GM10847 (cell line): Measurements from ENCODE around the gene ARHGAP6.

ENCODE experiments used
- POLR2A ChIP-seq: IDR thresholded peaks from 2 replicates; pipeline ENCODE4 v1.6.1; 2011; ENCODE audit not compliant: insufficient read length; ENCODE audit errors: extremely low read depth

Gene ARHGAP6

GRCh38 chrX:11437642-11438379 lies 227.9 kb downstream of the ARHGAP6 start:
- no peak for TF ChIP-seq POLR2A

GRCh38 chrX:11435568-11435967 lies 230.2 kb downstream of the ARHGAP6 start:
- no peak for TF ChIP-seq POLR2A

GRCh38 chrX:11434607-11435006 lies 231.1 kb downstream of the ARHGAP6 start:
- TF ChIP-seq POLR2A = no peak

GRCh38 chrX:11431786-11432185 lies 233.9 kb downstream of the ARHGAP6 start:
- no peak for TF ChIP-seq POLR2A

- TF ChIP-seq POLR2A = no peak
Observed at GRCh38 chrX:11430271-11430670, 235.4 kb downstream of the ARHGAP6 start.

- no peak for TF ChIP-seq POLR2A
Observed at GRCh38 chrX:11429538-11430085, 236.1 kb downstream of the ARHGAP6 start.

GRCh38 chrX:11427453-11428071 lies 238.2 kb downstream of the ARHGAP6 start:
- no peak for TF ChIP-seq POLR2A

- TF ChIP-seq POLR2A = no peak
Observed at GRCh38 chrX:11426712-11427452, 238.8 kb downstream of the ARHGAP6 start.

GRCh38 chrX:11424903-11425674 lies 240.6 kb downstream of the ARHGAP6 start:
- no peak for TF ChIP-seq POLR2A

- TF ChIP-seq POLR2A = no peak
Observed at GRCh38 chrX:11423949-11424348, 241.8 kb downstream of the ARHGAP6 start.

- TF ChIP-seq POLR2A = no peak
Observed at GRCh38 chrX:11423362-11423818, 242.3 kb downstream of the ARHGAP6 start.

- TF ChIP-seq POLR2A = no peak
Observed at GRCh38 chrX:11422525-11422857, 243.2 kb downstream of the ARHGAP6 start.

GRCh38 chrX:11421805-11422524 lies 243.8 kb downstream of the ARHGAP6 start:
- TF ChIP-seq POLR2A = no peak

- no peak for TF ChIP-seq POLR2A
Observed at GRCh38 chrX:11420851-11421250, 244.9 kb downstream of the ARHGAP6 start.

GRCh38 chrX:11419102-11419501 lies 246.6 kb downstream of the ARHGAP6 start:
- no peak for TF ChIP-seq POLR2A

- no peak for TF ChIP-seq POLR2A
Observed at GRCh38 chrX:11416600-11416999, 249.1 kb downstream of the ARHGAP6 start.
